H54 (cell line): ENCODE results near the gene ABLIM2.

ENCODE experiments used
- DNase-seq: peaks from one replicate; pipeline ENCODE4 v3.0.0; 2011; ENCODE audit warnings: low spot score, mixed read lengths; ENCODE audit not compliant: insufficient read length
- FAIRE-seq: peaks from 3 replicates; lab custom pipeline; 2011; peaks lifted over from hg19 to GRCh38; lab: Jason Lieb, UNC
- POLR2A ChIP-seq: IDR thresholded peaks from 2 replicates; pipeline ENCODE4 v1.6.1; 2011; ENCODE audit warnings: low read depth, mild to moderate bottlenecking, low read length

Gene ABLIM2

DNA sequence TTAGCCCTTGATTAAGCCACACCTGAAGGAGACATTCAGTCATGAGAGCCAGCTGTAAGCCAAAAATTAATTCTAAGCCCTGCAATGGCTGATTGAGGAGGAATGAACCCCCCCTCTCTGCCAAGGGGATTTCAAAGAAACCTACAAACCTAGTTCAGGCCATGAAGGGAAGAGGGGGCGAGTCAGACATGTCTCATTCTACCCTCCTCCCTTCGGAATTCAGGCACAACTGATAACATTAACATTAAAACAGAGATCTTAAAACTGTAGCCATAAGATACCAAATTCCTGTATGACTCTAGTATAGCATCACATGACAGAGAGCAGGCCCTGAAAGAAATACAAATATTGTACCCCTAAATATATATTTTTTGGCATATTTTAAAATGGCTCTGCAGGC, 178.6 kb downstream of the ABLIM2 start:
- no peak for TF ChIP-seq POLR2A
- no peak for DNase-seq
- FAIRE-seq: no peak

DNA sequence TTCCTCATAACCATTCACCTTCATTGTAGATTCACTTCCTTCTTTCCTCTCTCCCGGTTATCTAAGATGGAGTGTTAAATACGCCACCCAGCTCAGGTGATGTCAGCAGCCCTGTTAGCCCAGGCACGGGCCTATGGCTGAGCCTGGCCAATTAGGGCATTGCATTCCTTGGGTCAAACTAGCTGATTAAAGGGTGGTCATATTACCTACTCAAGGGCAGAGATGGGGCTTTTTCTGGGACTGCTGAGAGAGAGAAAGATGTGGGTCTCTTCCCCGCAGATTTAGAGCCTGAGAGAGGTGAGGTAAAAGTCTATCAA, 179.0 kb downstream of the ABLIM2 start:
- TF ChIP-seq POLR2A: no peak
- DNase-seq: no peak
- FAIRE-seq: no peak

DNA sequence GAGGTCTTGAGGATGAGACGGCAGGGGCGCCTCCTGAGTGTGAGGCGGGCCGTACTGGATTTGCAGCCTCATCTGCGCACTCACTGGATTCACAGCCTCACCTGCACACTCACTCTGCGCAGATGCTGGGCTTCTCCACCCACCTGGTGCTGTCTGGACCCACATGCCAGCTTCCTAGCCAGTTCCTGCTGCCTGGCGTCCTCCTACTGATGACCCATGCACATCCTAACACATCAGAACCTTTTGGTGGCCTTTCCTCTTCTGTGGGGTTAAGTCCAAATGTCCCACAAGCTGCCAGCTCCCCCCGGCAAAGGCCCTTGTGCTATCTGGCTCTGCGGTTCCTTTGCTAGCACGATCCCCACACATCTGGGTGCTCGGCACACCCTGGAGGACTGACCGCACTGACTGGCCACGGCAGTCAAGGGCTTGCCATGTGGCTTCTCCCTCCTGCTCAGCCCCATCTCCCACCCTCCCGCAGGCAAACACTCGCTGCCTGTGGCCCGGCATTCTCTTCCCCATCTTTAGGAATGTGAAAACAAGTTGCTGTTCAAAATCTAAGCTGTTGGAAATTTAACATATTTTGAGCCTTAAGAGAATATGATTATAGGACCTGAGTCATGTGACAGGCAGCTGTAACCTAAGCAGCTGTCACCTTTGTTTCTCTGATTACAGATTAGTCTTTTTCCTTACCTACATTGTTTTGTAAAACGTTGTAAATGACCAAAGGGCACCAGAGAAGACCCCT, 179.5 kb downstream of the ABLIM2 start:
- 0 out of 2 replicates have a peak, but pooled peaks have one; percentile 5 for TF ChIP-seq POLR2A
- FAIRE-seq (no peak), DNase-seq (no peak)

DNA sequence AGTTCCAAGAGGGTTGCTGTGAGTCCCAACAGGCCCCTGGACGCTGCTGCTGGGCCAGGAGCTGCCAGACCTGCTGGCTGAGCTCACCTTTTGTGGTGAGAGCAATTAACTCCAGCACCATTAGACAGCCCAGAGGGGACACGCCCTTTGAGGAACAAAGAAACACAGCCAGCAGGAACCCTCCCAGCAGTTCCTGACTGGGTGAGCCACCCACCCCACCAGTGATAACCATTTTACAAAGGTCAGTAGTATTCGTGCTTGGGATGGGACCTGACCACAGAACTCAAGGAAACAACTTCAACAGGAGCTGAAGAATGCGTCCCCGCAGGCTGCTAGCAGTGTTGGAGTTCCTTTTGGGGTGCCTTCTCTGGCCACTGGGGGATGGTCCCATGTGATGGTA, 180.1 kb downstream of the ABLIM2 start:
- DNase-seq: no peak
- no peak for FAIRE-seq
- no peak for TF ChIP-seq POLR2A

DNA sequence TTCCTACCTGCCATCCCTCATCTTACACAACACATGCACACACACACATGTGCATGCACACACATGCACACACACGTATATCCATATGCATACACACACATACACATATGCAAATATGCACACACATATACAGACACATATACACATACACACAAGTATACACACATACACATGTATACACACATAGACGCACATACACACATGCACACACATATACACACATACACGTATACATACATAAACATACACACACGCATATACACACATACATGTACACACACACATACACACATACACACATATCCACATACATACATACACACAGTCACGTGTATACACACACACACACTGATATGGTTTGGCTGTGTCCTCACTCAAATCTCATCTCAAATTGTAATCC, 182.0 kb downstream of the ABLIM2 start:
- DNase-seq (no peak), FAIRE-seq (no peak)
- TF ChIP-seq POLR2A: no peak

DNA sequence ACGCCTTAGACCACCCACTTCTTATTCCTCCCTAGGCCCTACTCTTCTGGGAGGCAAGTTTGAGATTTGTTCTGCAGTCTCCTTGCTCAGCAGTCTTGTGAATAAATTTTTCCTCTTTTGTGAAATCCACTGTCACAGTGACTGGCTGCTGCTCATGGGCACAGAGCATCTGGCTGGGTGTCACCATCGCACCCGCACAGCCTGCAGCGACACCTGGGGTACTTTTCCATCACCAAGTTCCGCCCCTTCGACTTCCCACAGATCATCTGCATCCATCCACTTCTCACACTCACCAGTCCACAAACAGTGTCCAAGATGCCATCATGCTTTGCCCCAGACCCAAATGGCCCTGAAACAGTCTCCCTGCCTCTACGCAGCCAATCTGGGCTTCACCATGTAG, 182.6 kb downstream of the ABLIM2 start:
- no peak for TF ChIP-seq POLR2A
- DNase-seq: no peak
- no peak for FAIRE-seq

DNA sequence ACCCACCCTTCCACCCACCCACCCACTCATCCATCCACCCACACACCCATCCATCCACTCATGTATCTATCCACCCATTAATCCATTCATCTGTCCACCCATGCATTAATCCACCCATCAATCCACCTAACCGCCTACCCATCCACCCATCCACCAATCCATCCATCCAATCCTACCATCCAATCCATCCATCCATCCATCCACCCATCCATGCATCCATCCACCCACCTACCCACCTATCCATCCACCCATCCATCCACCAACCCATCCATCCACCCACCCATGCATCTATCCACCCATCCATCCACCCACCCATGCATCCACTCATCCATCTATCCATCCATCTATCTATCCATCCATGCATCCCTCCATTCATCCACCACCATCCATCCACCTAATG, 184.2 kb downstream of the ABLIM2 start:
- FAIRE-seq (no peak), DNase-seq (no peak)
- no peak for TF ChIP-seq POLR2A

DNA sequence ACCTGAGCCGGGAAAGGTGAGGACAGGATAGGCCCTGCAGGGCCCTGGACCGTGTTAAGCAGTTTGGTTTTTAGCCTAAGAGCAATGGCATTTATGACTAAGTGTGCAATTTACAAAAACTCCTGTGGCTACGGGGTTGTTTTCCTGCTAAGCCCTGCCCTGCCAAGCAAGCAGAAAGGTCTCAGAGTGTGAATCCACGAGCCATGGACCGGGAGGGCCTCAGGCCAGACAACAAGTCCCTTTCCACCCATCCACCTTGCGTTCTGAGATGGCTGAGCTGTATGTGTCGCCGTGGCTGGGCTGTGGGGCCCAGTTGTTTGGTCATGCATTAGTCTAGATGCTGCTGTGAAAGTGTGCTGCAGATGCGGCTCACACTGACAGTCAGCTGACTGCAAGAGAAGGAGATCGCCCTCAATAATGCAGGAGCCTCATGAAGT, 185.1 kb downstream of the ABLIM2 start:
- no peak for TF ChIP-seq POLR2A
- no peak for DNase-seq
- no peak for FAIRE-seq

DNA sequence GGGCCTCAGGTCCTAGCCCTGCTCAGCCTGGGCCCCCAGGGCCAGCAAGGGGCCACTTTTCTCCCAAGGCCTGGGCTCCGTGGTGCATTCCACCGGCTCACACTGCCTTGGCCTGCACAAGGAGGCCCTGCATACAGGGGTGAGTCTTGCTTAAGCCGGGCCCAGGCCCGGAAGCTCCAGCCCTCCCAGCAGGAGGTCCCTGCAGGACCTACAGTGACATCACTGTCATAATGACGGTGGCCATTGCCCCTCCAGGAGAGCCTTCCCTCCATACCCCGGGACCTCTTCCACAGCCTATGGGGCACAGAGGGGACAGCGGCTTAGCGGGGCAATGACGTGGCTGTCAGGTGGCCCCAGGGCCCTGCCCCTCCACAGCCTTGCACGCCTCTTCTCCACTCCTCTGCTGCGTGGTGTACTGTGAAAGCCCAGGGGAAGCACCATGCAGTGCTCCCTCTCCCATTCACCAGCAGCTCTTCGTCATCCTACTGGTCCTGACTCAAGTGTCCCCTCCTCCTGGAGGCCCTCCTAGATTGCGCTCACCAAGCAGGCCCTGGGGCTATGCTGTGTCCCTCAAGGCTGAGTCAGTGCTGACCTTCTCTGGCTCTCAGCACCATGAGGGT, 186.6 kb downstream of the ABLIM2 start:
- TF ChIP-seq POLR2A: no peak
- FAIRE-seq: no peak

DNA sequence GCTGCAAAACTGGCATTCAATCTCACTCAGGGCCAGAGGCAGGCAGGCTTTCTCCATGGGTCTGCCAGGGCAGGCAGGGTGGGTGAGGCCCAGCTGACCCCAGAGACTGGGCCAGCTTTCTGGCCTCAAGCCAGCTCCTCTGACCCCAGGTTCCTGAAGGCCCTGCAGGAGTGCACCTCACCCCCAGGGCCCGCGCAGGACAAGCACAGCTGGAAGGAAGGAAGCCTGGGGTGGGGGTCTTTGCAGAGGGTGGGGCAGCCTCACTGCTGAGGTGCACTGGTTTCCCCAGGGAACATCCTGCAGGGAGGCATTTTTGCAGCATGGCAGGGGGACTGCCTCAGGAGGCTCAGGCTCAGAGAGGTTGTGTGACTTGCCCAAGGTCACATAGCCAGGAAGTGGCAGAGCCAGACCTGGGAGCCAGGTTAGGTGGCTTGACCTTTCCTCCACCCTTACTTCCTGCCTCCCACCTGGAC, 187.4 kb downstream of the ABLIM2 start:
- FAIRE-seq: no peak
- no peak for DNase-seq
- TF ChIP-seq POLR2A: no peak

More for the DNA sequence above, 186.6 kb downstream of the ABLIM2 start:
- no peak for DNase-seq

DNA sequence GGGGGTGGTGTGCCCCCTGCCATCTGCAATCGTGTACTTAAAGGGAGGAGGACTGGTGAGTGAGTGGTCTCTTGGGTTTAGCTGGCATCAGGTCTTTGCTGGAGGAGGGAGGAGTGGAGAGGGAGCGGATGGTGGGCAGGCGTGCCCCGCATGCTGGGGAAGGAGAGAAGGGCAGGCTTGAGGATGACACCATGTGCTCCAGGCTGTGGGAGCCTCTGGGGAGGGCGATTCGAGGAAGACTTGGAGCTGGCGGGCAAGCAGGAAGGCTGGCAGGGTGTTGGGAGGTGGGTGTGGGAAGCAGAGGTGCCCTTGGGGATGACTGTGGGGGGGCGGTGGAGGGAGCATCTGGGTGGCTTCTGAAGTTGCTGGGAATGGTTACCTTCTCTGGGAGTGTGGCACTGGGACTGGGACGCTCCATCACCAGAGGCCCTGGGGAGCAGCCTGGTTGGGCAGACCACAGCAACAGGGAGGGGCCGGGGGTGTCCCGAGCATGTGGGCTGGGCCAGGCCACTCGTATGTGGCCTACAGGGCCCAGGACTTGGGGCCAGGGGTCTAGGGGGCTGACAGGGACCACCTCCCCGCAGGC, 188.2 kb downstream of the ABLIM2 start:
- TF ChIP-seq POLR2A: no peak
- FAIRE-seq (no peak), DNase-seq (no peak)

DNA sequence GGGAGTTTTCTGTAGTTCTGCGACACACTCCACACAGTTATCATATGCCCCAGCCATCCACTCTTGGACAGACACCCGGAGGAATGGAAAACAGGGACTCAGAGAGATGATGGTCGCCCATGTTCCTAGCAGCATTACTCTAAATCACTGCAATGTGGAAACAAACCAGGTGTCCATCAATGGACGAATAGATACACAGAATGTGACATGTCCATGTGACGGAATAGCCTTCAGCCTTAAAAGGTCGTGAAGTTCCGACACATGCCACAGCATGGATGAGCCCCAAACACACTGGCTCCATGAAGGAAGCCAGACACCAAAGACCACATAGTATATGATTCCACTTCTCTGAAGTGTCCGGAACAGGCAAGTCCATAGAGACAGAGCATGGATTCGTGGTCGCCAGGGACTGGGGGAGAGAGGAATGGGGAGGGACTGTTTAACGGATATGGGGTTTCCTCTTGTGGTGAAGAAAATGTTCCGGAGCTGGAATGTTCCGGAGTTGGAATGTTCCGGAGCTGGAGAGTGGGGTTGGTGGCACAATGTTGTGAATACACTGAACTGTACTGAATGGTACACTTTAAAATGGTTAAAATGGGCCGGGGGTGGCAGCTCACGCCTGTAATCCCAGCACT, 190.2 kb downstream of the ABLIM2 start:
- FAIRE-seq (no peak), DNase-seq (no peak)
- TF ChIP-seq POLR2A: no peak

DNA sequence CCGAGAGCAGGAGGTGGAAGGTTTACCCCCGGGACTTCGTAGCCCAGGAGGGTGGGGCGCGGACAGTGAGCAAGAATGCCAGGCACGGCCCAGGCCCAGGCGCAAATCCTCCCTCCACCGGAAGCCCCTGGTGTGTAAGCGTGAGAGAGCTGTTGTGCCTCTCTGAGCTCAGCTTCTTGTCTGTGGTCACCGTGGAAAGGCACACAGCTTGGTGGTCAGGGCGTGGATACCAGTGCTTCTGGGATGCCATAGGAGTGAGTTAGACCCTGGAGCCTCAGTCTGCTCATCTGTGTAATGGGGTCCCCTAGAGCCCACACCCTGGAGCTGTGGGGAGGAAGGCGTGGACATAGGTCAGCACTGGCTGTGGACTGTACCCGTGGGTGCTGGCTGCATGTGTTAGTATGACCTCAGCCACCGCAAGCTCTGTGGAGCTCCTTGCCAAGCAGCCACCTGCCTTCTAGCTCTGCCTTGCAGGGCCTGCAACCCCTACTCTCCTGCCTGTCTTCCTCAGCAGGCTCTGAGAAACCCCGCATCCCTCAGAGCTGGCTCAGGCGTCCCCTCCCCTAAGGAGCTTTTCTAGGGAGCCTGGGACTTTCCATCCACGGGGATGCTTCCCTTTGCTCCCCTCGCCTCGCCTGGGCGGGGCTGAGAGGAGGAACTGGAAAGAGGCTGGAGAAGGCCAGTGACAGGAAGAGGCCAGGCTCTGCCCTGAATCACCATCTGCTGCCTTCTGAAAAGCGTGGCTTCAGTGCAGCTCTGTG, 190.9 kb downstream of the ABLIM2 start:
- no peak for TF ChIP-seq POLR2A
- DNase-seq (no peak), FAIRE-seq (no peak)
